Effector memory CD8-positive, alpha-beta T cell (primary cell): ENCODE data around the gene WDR82.

ENCODE experiments used
- ATAC-seq: fragments of 150-1000 bp; cut with Tn5 transposase; replicated peaks from 2 replicates; pipeline ENCODE4 v1.10.0; 2021; ENCODE audit warnings: mild to moderate bottlenecking, moderate library complexity
- DNase-seq, 3 experiments: peaks; one replicate each; pipeline ENCODE4 v3.0.0; 2021
- H3K27ac Mint-ChIP-seq, 2 donors: one replicate each; pipeline ENCODE4 v1.8.0; 2022; ENCODE audit warnings: mild to moderate bottlenecking in 2 of 2, mixed read lengths in 2 of 2, moderate library complexity in 2 of 2
- H3K27me3 Mint-ChIP-seq, 2 donors: one replicate each; pipeline ENCODE4 v1.8.0; 2022; ENCODE audit warnings: mixed read lengths in 2 of 2
- H3K36me3 Mint-ChIP-seq: one replicate; pipeline ENCODE4 v1.8.0; 2022; ENCODE audit warnings: mild to moderate bottlenecking, moderate library complexity, mixed read lengths; ENCODE audit not compliant: insufficient read depth
- H3K4me1 Mint-ChIP-seq, 2 donors: one replicate each; pipeline ENCODE4 v1.8.0; 2022; ENCODE audit warnings: low read depth in 2 of 2, mixed read lengths in 2 of 2
- H3K4me3 Mint-ChIP-seq, 2 donors: one replicate each; pipeline ENCODE4 v1.8.0; 2022; ENCODE audit warnings: mild to moderate bottlenecking in 2 of 2, mixed read lengths in 2 of 2, moderate library complexity in 2 of 2
- H3K9me3 Mint-ChIP-seq, 2 donors: one replicate each; pipeline ENCODE4 v1.8.0; 2022; ENCODE audit warnings: mixed read lengths in 2 of 2

Gene WDR82

DNA sequence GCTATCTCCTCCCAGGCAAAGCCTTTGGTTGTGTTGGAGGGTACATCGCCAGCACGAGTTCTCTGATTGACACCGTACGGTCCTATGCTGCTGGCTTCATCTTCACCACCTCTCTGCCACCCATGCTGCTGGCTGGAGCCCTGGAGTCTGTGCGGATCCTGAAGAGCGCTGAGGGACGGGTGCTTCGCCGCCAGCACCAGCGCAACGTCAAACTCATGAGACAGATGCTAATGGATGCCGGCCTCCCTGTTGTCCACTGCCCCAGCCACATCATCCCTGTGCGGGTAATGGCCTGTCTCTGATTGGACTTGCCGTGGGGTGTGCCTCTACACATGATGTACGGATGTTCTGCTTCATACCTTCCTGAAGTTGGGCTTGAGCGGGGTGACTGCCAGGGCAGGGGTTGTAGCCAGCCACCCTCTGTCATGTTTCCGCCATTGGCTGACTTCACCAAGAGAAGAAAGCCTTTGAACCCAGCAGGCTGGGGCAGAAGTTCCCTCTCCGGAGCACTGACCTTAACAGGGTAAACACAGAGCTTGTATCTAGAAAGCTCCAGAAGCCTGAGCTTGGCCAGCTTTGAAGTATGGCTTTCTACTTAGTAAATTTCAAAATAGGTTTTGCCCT is 67.1 kb downstream of the WDR82 start:
- no peaks in the 10 kb centered on the region for H3K27me3 Mint-ChIP-seq
- no peaks in the 10 kb centered on the region for H3K9me3 Mint-ChIP-seq
- ATAC-seq (no peak), DNase-seq (no peak)
- H3K4me3 Mint-ChIP-seq, result no peak overlapping the region
- peaks cover 12% of the 10 kb centered on the region in 2 donors for H3K4me1 Mint-ChIP-seq
- H3K27ac Mint-ChIP-seq, result no peak overlapping the region
- peaks cover 79% of the 10 kb centered on the region for H3K36me3 Mint-ChIP-seq

DNA sequence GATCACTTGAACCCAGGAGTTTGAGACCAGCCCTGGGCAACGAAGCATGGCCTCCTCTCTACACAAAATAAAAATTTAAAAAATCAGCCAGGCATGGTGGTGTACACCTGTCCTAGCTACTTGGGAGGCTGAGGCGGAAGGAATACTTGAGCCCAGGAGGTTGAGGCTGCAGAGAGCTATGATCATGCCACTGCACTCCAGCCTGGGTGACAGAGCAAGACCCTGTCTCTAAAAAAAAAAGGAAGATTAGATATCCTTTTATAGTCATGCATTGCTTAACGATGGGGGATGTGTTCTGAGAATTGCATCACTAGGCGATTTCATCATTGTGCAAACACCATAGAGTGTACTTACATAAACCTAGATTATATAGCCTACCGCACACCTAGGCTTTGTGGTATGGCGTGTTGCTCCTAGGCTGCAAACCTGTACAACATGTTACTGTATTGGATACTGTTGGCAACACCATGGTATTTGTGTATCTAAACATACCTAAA is 67.9 kb downstream of the WDR82 start:
- Mint-ChIP-seq H3K4me3 (no peak overlapping the region), H3K4me1 (peaks cover 7 to 11% of the 10 kb centered on the region in 2 donors), H3K27ac (no peak overlapping the region), H3K9me3 (no peaks in the 10 kb centered on the region), H3K36me3 (peaks cover 87% of the 10 kb centered on the region), H3K27me3 (no peaks in the 10 kb centered on the region)
- DNase-seq (no peak), ATAC-seq (no peak)

DNA sequence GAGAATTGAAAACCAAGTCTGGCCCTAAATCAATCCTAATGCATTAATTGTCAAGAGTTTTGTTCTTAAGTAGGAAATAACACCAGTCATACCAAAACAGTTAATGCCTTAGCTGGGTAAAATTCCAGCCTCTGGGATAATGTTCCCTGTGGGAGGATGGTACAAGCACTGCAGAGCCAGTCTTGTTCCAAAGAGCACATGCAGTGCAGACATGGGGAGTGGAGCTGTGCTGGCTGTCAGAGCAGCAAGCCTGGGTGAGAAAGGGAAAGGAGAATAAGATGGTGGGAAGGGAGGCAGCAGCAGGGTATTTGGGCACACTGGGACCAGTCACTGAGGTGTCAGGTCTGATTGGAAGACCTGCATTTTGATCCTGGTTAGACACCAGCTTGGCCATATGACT is 68.4 kb downstream of the WDR82 start:
- Mint-ChIP-seq H3K9me3 (no peaks in the 10 kb centered on the region), H3K4me1 (peaks cover 5 to 6% of the 10 kb centered on the region in 2 donors), H3K36me3 (peaks cover 90% of the 10 kb centered on the region), H3K27ac (peak overlapping the region in 1 of 2 donors; percentile 41), H3K4me3 (no peak overlapping the region), H3K27me3 (no peaks in the 10 kb centered on the region)
- DNase-seq (no peak), ATAC-seq (no peak)

DNA sequence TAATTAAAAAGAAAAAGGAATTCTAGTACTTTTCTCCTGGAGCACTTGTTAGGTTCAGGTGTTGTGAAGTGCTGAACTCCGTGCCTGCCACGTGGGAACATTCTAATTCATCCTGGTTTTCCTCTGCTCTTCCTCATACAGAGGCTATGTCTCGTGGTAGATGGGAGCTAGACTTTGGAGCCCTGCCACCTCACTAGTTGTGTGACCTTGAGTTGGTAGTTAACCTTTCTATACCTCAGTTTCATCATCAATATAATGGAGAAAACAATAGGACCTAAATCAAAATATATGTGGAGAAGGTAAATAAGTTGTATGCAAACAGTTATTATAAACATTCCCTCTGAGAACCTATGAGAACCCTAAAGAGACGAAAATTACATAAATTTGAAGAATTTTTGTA is 69.9 kb downstream of the WDR82 start:
- H3K27ac Mint-ChIP-seq, result no peak overlapping the region
- DNase-seq (no peak), ATAC-seq (no peak)
- H3K4me1 Mint-ChIP-seq, result peaks cover 2 to 5% of the 10 kb centered on the region in 2 donors
- H3K9me3 Mint-ChIP-seq, result no peaks in the 10 kb centered on the region
- H3K4me3 Mint-ChIP-seq, result no peak overlapping the region
- peaks cover 94% of the 10 kb centered on the region for H3K36me3 Mint-ChIP-seq
- H3K27me3 Mint-ChIP-seq, result no peaks in the 10 kb centered on the region

DNA sequence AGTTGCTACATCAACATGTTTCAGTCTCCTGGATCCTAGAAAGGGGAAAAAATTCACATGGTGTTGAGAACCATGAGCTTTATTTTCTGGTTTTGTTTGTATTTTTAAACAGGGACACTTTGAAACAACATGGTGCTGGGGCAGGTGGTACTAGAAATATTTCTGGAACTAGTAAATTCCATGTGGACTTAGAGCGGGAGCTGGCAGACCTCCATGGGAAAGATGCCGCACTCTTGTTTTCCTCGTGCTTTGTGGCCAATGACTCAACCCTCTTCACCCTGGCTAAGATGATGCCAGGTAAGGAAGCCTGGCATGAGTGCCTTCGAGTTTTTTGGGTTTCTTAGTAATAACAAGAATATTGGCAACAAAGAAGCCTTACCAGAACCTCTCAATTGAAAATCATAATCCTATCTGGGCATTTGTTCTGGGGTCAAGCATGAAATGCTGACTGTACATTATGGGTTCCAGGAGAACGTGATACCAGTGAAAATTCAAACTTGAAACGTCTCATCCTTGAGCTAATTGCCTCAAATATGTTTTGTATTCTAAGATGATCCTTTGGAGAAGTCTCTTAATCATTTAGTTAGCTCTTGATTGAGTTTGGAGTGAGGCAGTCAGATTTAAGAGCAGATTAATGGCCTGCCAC is 72.6 kb downstream of the WDR82 start:
- H3K9me3 Mint-ChIP-seq, result no peaks in the 10 kb centered on the region
- H3K27me3 Mint-ChIP-seq, result no peaks in the 10 kb centered on the region
- no peak overlapping the region for H3K27ac Mint-ChIP-seq
- H3K4me1 Mint-ChIP-seq, result peaks cover 8 to 13% of the 10 kb centered on the region in 2 donors
- no peak for DNase-seq
- H3K4me3 Mint-ChIP-seq, result no peak overlapping the region
- H3K36me3 Mint-ChIP-seq, result peaks cover 94% of the 10 kb centered on the region
- no peak for ATAC-seq
